Activated naive CD4-positive, alpha-beta T cell treated with anti-CD3 and anti-CD28 coated beads, Interleukin-2, amount 10 ng/mL, durations not matched to agents 7 days and 5 days (primary cell): ENCODE data around the gene PLEKHG2.

Source experiments
- CTCF ChIA-PET: fragments of 350-600 bp; sonication (Branson Sonifier 250); formaldehyde crosslinking; loops from one replicate; lab custom pipeline; 2021; ENCODE audit warnings: antibody characterized with exemption; lab: Charles Lee
- DNase-seq: peaks from one replicate; pipeline ENCODE4 v3.0.0-alpha.2; 2020
- H3K27ac Mint-ChIP-seq: one replicate; pipeline ENCODE4 v1.8.0; 2021; ENCODE audit warnings: mild to moderate bottlenecking, moderate library complexity, mixed read lengths
- H3K27me3 Mint-ChIP-seq: one replicate; pipeline ENCODE4 v1.8.0; 2021; ENCODE audit warnings: mild to moderate bottlenecking, mixed read lengths
- H3K36me3 Mint-ChIP-seq: one replicate; pipeline ENCODE4 v1.8.0; 2021; ENCODE audit warnings: mixed read lengths
- H3K4me1 Mint-ChIP-seq: one replicate; pipeline ENCODE4 v1.8.0; 2021; ENCODE audit warnings: mixed read lengths
- H3K4me3 Mint-ChIP-seq: one replicate; pipeline ENCODE4 v1.8.0; 2021; ENCODE audit warnings: mild to moderate bottlenecking, moderate library complexity, mixed read lengths
- H3K9me3 Mint-ChIP-seq: one replicate; pipeline ENCODE4 v1.8.0; 2021; ENCODE audit warnings: mixed read lengths

Gene PLEKHG2

GRCh38 chr19:39379865-39380396 lies 32.5 kb upstream of the PLEKHG2 start:
- CTCF ChIA-PET, result no interaction called here
- Mint-ChIP-seq H3K9me3 (no peaks in the 10 kb centered on the region), H3K27me3 (no peaks in the 10 kb centered on the region), H3K4me3 (no peak overlapping the region), H3K36me3 (peaks cover 40% of the 10 kb centered on the region), H3K4me1 (no peaks in the 10 kb centered on the region), H3K27ac (no peak overlapping the region)
- DNase-seq, result no peak

GRCh38 chr19:39380521-39381502 lies 31.7 kb upstream of the PLEKHG2 start:
- CTCF ChIA-PET, result no interaction called here
- Mint-ChIP-seq H3K4me1 (no peaks in the 10 kb centered on the region), H3K36me3 (peaks cover 47% of the 10 kb centered on the region)

DNA sequence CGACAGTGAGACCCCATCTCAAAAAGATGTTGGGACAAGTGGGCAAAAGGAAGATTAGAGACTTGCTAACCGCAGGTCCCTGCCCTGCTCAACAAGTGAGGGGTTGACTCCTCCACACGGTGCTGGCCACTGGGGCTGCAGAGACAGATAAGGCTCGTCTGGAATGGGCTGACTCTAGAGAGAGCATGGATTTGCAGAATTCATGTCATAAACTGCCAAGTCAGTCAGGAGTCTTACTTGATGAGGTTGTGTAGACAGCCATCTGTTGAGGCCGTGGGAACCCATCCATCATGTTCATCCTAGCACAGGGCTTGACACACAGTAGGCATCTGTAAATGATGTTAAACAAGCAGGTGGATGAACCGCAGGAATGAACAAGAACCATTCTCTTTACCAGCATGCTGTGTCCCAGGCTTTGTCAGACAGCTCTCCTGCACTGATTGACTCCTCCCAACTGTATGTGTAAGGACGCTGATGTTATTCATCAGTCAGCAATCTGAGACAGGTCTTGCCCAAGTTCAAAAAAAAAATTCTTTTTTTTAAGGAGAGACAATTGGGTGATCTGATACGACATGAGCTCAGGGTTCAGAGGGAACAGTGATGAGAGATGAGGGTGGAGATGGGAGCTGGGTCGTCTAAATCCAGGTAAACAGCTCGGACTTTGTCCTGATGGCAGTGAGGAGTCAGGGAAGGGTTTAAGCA lies 30.4 kb upstream of the PLEKHG2 start:
- Mint-ChIP-seq H3K9me3 (no peaks in the 10 kb centered on the region), H3K27ac (peak overlapping the region; percentile 82), H3K4me3 (no peak overlapping the region), H3K36me3 (peaks cover 57% of the 10 kb centered on the region), H3K27me3 (no peaks in the 10 kb centered on the region), H3K4me1 (no peaks in the 10 kb centered on the region)
- no peak for DNase-seq
- CTCF ChIA-PET, result no interaction called here

More at GRCh38 chr19:39380521-39381502, 31.7 kb upstream of the PLEKHG2 start:
- H3K9me3 Mint-ChIP-seq, result no peaks in the 10 kb centered on the region
- peak overlapping the region; percentile 11 for H3K27ac Mint-ChIP-seq
- H3K27me3 Mint-ChIP-seq, result no peaks in the 10 kb centered on the region
- H3K4me3 Mint-ChIP-seq, result no peak overlapping the region
- no peak for DNase-seq

DNA sequence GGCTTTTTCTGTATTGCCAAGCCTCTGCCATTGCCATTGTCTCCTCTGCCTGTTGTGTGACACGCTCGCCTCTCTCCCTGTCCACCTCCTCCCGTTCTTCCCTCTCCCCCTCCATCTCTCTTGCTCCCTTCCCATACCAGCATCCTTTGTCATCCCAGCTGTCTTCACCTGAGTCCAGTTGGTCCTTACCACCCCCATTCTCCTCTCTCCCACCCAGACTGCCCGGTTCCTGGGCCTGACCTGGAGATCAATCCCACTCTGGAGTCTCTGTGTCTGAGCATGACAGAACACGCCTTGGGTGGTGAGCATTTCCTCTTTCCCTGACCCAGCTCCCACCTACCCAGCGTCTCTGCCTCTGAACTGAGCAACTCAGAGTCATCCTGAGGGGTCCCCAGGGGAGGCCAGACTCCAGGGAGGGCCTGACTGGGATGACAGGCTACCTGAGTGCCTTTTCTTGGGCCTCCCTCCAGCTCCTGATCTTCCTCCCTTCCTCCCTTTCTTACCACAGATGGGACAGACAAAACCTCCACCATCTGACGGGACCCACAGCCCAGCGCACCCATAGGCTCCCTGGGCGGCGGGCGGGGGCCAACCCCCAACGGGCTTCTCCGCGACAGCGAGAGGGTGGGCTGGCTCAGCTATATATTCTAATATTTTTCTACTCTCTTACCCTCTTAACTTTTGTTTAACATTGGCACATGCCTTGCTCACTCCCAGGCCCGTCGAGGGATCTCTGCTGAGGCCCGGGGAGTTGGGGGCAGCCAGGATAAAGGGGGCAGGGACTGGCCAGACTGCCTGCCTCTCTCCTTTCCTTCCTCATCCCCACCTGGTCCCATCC lies 29.3 kb upstream of the PLEKHG2 start:
- no peaks in the 10 kb centered on the region for H3K27me3 Mint-ChIP-seq
- DNase-seq, result no peak
- peak overlapping the region; percentile 52 for H3K27ac Mint-ChIP-seq
- H3K4me1 Mint-ChIP-seq, result no peaks in the 10 kb centered on the region
- H3K4me3 Mint-ChIP-seq, result no peak overlapping the region
- CTCF ChIA-PET, result no interaction called here
- no peaks in the 10 kb centered on the region for H3K9me3 Mint-ChIP-seq
- peaks cover 53% of the 10 kb centered on the region for H3K36me3 Mint-ChIP-seq

GRCh38 chr19:39384839-39385568 lies 27.5 kb upstream of the PLEKHG2 start:
- CTCF ChIA-PET, result no interaction called here
- Mint-ChIP-seq H3K27ac (no peak overlapping the region), H3K36me3 (peaks cover 59% of the 10 kb centered on the region), H3K9me3 (no peaks in the 10 kb centered on the region), H3K4me3 (no peak overlapping the region), H3K27me3 (no peaks in the 10 kb centered on the region), H3K4me1 (peaks cover 6% of the 10 kb centered on the region)
- DNase-seq, result no peak

- no peaks in the 10 kb centered on the region for H3K27me3 Mint-ChIP-seq
- peaks cover 10% of the 10 kb centered on the region for H3K4me1 Mint-ChIP-seq
- no peaks in the 10 kb centered on the region for H3K9me3 Mint-ChIP-seq
- peaks cover 60% of the 10 kb centered on the region for H3K36me3 Mint-ChIP-seq
- peak overlapping the region; percentile 30 for H3K27ac Mint-ChIP-seq
- CTCF ChIA-PET, result no interaction called here
- DNase-seq, result no peak
- H3K4me3 Mint-ChIP-seq, result no peak overlapping the region
Observed at GRCh38 chr19:39385629-39386411, 26.6 kb upstream of the PLEKHG2 start.

DNA sequence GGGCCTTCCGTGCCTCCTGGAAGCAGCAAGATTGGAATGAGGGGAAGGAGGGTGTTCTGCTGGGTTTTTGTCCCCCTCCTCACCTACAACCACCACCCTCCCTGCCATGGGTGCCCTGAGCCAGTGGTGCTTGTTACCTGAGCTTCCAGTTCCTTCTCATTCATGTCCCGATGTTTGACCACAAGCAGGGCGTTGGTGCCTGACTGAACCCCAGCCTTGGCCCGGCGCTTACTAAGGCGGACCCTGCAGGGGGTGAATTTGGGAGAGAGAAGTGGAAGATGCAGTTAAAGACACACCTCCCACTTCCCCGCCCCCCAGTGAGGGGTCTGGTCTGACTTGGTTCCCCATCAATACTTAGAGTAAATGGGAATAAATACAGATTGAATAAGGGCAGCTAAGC lies 25.9 kb upstream of the PLEKHG2 start:
- peaks cover 15% of the 10 kb centered on the region for H3K4me1 Mint-ChIP-seq
- DNase-seq, result no peak
- H3K27ac Mint-ChIP-seq, result no peak overlapping the region
- H3K9me3 Mint-ChIP-seq, result no peaks in the 10 kb centered on the region
- H3K36me3 Mint-ChIP-seq, result peaks cover 57% of the 10 kb centered on the region
- H3K4me3 Mint-ChIP-seq, result no peak overlapping the region
- CTCF ChIA-PET, result no interaction called here
- H3K27me3 Mint-ChIP-seq, result no peaks in the 10 kb centered on the region

GRCh38 chr19:39388657-39389056 lies 23.8 kb upstream of the PLEKHG2 start:
- Mint-ChIP-seq H3K4me1 (peaks cover 30% of the 10 kb centered on the region), H3K4me3 (no peak overlapping the region), H3K36me3 (peaks cover 56% of the 10 kb centered on the region), H3K27me3 (no peaks in the 10 kb centered on the region), H3K27ac (no peak overlapping the region), H3K9me3 (no peaks in the 10 kb centered on the region)
- no peak for DNase-seq
- CTCF ChIA-PET, result no interaction called here

GRCh38 chr19:39389631-39390414 lies 22.6 kb upstream of the PLEKHG2 start:
- CTCF ChIA-PET, result no interaction called here
- no peaks in the 10 kb centered on the region for H3K9me3 Mint-ChIP-seq
- peak overlapping the region; percentile 99 for H3K27ac Mint-ChIP-seq
- H3K36me3 Mint-ChIP-seq, result peaks cover 57% of the 10 kb centered on the region
- peaks cover 33% of the 10 kb centered on the region for H3K4me1 Mint-ChIP-seq
- peak overlapping the region; percentile 94 for H3K4me3 Mint-ChIP-seq
- H3K27me3 Mint-ChIP-seq, result no peaks in the 10 kb centered on the region
- no peak for DNase-seq

GRCh38 chr19:39390451-39390750 lies 22.1 kb upstream of the PLEKHG2 start:
- H3K36me3 Mint-ChIP-seq, result peaks cover 59% of the 10 kb centered on the region
- peak; percentile 89 for DNase-seq
- peaks cover 37% of the 10 kb centered on the region for H3K4me1 Mint-ChIP-seq
- CTCF ChIA-PET, result interaction anchor here (3.6 kb wide), 1 partner anchor 21 kb away, joined by 17 read pairs; the partner anchor contains the start of gene PLEKHG2
- H3K9me3 Mint-ChIP-seq, result no peaks in the 10 kb centered on the region
- H3K4me3 Mint-ChIP-seq, result peak overlapping the region; percentile 94
- H3K27ac Mint-ChIP-seq, result peak overlapping the region; percentile 99
- no peaks in the 10 kb centered on the region for H3K27me3 Mint-ChIP-seq

- H3K27ac Mint-ChIP-seq, result peak within 1 kb of the TSS; percentile 99
- peaks cover 39% of the 10 kb centered on the region for H3K4me1 Mint-ChIP-seq
- peak; percentile 98 for DNase-seq
- H3K36me3 Mint-ChIP-seq, result peaks cover 57% of the 10 kb centered on the region
- H3K27me3 Mint-ChIP-seq, result no peaks in the 10 kb centered on the region
- H3K9me3 Mint-ChIP-seq, result no peaks in the 10 kb centered on the region
- CTCF ChIA-PET, result interaction anchor here (1.0 to 3.6 kb wide), 2 partner anchors 21 to 45 kb away, joined by 3 to 17 read pairs; partner anchors contain the start of gene PLEKHG2
- peak within 1 kb of the TSS; percentile 94 for H3K4me3 Mint-ChIP-seq
Observed at GRCh38 chr19:39390751-39391437, 21.6 kb upstream of the PLEKHG2 start, which contains the start of the genes MED29 and PAF1. Gene MED29 (plus strand): TSS chr19:39391378. CDS start chr19:39391423, 45 bp downstream. Gene PAF1 (minus strand): TSS chr19:39391106. CDS start chr19:39390864, 242 bp downstream.
